ENCODE data around the gene FOXN1. TPM values are rescaled to one million over a fixed set of nuclear protein-coding genes. Genes with fewer than 3 reads are reported as not detected.

FOXN1 gene
- total RNA-seq, 1 donor from 2014 or later = 0.07 TPM

DNA sequence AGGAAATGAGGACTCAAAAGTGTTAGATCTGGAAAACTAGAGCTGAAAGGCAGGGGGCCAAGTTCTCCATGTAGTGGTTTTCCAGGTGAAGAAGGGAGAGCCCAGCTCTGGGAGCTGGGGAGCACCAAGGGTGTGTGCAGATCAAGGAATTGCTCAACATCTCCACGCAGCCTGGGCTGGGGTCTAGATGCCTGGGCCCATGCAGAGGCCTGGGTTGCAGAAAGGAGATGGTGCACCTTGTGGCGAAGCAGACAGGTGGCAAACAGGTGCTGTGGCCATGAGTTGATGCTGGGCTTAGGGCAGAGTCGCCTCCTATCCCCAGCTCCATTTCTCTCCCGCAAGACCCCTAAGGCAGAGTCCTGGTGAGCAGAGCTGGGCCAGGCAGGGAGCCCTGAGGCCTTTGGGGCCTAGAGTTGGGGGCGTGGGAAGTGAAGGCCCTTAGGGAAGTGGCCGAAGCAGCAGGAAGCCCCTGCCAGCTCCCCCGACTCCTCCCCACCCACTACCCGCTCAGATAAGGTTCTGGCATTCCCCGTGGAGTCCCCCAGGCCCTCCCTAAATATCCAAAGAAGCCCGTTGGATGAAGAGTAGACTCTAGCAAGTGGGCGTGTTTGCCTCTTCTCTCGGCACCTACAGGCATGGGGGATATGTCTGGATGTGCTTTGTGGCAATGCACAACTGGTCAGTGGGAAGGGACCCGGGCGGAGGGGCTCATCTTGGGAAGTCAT is 777 bp downstream of the FOXN1 start:
- no peaks in the 10 kb centered on the region for H3K36me3 Mint-ChIP-seq (ENCODE audit: insufficient read depth)
- peaks cover 10% of the 10 kb centered on the region for H3K4me1 Mint-ChIP-seq (ENCODE audit: low read depth)
- peaks cover 47% of the 10 kb centered on the region for H3K27me3 Mint-ChIP-seq
- TF ChIP-seq, protein P1, sequence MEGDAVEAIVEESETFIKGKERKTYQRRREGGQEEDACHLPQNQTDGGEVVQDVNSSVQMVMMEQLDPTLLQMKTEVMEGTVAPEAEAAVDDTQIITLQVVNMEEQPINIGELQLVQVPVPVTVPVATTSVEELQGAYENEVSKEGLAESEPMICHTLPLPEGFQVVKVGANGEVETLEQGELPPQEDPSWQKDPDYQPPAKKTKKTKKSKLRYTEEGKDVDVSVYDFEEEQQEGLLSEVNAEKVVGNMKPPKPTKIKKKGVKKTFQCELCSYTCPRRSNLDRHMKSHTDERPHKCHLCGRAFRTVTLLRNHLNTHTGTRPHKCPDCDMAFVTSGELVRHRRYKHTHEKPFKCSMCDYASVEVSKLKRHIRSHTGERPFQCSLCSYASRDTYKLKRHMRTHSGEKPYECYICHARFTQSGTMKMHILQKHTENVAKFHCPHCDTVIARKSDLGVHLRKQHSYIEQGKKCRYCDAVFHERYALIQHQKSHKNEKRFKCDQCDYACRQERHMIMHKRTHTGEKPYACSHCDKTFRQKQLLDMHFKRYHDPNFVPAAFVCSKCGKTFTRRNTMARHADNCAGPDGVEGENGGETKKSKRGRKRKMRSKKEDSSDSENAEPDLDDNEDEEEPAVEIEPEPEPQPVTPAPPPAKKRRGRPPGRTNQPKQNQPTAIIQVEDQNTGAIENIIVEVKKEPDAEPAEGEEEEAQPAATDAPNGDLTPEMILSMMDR (IDR thresholded peaks at IDR 0.05; ENCODE audit: unreplicated experiment) = no peak
- H3K9me3 Mint-ChIP-seq (ENCODE audit: low read depth) = no peaks in the 10 kb centered on the region
- H3K4me3 Mint-ChIP-seq (ENCODE audit: low read depth) = no peak overlapping the region
- no peak for DNase-seq (ENCODE audit: low spot score, unreplicated experiment)
- H3K27ac Mint-ChIP-seq = no peak overlapping the region

DNA sequence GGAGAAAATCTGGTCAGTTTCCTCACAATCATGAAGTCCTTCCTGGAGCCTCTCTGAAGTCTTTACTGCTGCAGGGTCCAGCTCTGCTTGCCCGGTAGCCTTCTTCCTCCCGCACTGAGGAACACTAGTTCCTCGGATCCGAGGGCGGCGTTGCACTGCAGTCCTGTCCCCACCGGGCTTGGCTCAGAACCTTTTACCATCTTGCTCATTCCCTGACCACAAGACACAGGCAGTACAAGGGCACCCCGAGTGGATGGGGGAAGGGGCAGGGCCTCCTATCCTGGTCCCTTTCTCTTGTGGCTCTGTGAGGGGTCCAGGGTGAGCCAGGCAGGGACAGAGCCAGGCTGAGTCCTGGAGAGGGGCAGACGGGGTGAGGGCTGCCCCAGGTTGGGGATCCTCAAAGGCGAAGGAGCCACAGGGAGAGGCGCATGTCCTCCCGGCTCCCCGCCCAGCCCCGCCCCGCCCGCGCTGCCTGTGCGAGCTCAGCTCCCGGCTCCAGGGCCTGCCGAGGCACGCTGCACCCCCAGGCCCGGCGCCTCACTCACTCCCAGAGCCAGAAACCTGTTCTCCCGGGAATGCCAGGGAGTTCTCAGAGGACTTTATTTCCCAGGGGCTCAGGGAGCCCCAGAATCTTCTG is 1.5 kb downstream of the FOXN1 start:
- H3K4me3 Mint-ChIP-seq (ENCODE audit: low read depth) = no peak overlapping the region
- peaks cover 10% of the 10 kb centered on the region for H3K4me1 Mint-ChIP-seq (ENCODE audit: low read depth)
- H3K36me3 Mint-ChIP-seq (ENCODE audit: insufficient read depth) = no peaks in the 10 kb centered on the region
- H3K9me3 Mint-ChIP-seq (ENCODE audit: low read depth) = no peaks in the 10 kb centered on the region
- DNase-seq (ENCODE audit: low spot score, unreplicated experiment) = no peak
- TF ChIP-seq, protein P1 (IDR thresholded peaks at IDR 0.05; ENCODE audit: unreplicated experiment) = no peak
- no peak overlapping the region for H3K27ac Mint-ChIP-seq
- peaks cover 45% of the 10 kb centered on the region for H3K27me3 Mint-ChIP-seq

DNA sequence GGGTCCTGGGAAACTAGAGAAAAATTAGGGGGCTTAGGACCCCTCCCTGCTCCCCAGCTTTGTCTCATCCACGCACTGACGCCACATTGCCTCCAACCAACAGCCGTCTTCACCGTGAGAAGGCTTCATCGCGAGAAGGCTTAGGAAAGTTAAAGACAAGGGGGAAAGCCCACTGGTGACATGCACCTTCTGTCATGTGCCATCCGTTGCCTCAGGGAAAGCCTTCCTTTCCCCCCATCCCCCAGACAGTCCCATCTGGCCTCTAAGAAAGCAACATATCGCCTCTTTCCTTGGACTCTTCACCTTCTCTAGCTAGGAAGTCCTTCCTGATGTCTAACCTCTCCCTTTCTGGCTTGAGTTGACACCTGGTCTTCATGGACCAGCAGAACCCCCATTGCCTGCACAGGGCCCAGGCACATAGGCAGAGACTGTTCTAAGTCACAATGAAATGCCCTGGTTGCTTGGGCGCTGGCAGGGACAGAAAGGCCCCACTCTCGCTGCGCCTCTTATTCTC is 2.1 kb downstream of the FOXN1 start:
- DNase-seq (ENCODE audit: low spot score, unreplicated experiment) = no peak
- peaks cover 10% of the 10 kb centered on the region for H3K4me1 Mint-ChIP-seq (ENCODE audit: low read depth)
- no peak overlapping the region for H3K4me3 Mint-ChIP-seq (ENCODE audit: low read depth)
- peak overlapping the region; percentile 37 for H3K27ac Mint-ChIP-seq
- TF ChIP-seq, protein P1 (IDR thresholded peaks at IDR 0.05; ENCODE audit: unreplicated experiment) = no peak
- H3K36me3 Mint-ChIP-seq (ENCODE audit: insufficient read depth) = no peaks in the 10 kb centered on the region
- H3K27me3 Mint-ChIP-seq = peaks cover 45% of the 10 kb centered on the region
- no peaks in the 10 kb centered on the region for H3K9me3 Mint-ChIP-seq (ENCODE audit: low read depth)

DNA sequence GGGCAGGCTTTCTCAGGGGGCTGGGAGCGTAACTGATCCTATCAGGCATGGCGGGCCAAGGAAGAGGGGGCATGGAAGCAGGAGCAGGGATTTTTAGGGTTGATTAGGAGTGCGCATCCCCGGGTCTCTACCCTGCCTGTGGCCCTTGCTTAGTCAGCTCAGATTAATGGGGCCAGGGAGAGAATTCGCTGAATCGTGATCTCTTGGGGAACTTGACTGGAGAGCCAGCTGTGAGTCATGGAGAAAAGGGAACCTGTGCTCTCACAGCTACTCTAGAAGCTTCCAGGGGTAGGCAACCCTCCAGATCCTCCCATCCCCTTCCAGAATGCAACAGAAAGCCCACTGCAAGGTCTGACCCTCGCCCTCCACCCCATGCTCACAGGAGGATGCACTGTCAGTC is 3.6 kb downstream of the FOXN1 start:
- TF ChIP-seq, protein P1 (IDR thresholded peaks at IDR 0.05; ENCODE audit: unreplicated experiment) = no peak
- no peak for DNase-seq (ENCODE audit: low spot score, unreplicated experiment)
- no peaks in the 10 kb centered on the region for H3K36me3 Mint-ChIP-seq (ENCODE audit: insufficient read depth)
- H3K9me3 Mint-ChIP-seq (ENCODE audit: low read depth) = no peaks in the 10 kb centered on the region
- no peak overlapping the region for H3K4me3 Mint-ChIP-seq (ENCODE audit: low read depth)
- H3K4me1 Mint-ChIP-seq (ENCODE audit: low read depth) = peaks cover 4% of the 10 kb centered on the region
- peaks cover 49% of the 10 kb centered on the region for H3K27me3 Mint-ChIP-seq
- H3K27ac Mint-ChIP-seq = no peak overlapping the region

DNA sequence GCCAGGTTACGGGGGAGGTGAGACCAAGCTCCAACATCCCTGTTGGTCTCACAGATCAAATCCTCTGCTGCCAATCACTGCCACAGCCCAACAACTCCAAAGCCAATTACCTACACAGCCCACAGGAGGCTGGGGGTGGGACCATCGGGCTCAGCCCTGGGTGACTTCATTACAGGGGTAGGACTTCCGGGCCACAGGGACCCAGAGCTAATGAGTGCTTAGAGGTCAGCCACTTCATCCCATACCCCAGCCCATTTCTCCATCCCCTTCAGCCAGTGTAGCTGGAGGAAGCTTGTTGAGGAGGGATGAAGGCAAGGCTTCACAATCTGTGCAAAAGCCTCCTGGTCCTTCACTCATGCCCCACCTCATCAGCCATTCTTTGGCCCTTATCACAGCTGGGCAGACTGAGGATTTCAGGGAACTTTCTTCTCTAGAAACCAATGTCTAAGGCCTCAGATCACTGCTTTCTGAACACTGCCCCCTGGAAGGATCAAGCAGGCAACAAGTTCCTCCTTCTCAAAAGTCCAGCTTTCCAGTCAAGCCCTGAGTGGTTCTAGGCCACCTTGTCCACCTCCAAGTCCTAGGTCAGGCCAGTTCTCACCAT is 5.8 kb downstream of the FOXN1 start:
- Mint-ChIP-seq H3K27ac (no peak overlapping the region), H3K27me3 (peaks cover 38% of the 10 kb centered on the region)
- TF ChIP-seq, protein P1 (IDR thresholded peaks at IDR 0.05; ENCODE audit: unreplicated experiment) = no peak

More for the DNA sequence above, 5.8 kb downstream of the FOXN1 start:
- Mint-ChIP-seq H3K9me3 (ENCODE audit: low read depth) (peaks cover 4% of the 10 kb centered on the region), H3K4me1 (ENCODE audit: low read depth) (no peaks in the 10 kb centered on the region), H3K36me3 (ENCODE audit: insufficient read depth) (no peaks in the 10 kb centered on the region), H3K4me3 (ENCODE audit: low read depth) (no peak overlapping the region)
- DNase-seq (ENCODE audit: low spot score, unreplicated experiment) = no peak

Data from progenitor cell of endocrine pancreas (in vitro differentiated cells).